Natural killer cell (primary cell): ENCODE results near the gene S100A9. TPM values are rescaled to one million over a fixed set of nuclear protein-coding genes. Genes with fewer than 3 reads are reported as not detected.

ENCODE experiments used
- ATAC-seq, 3 donors: fragments of 150-1000 bp in 2 of 3; fragments of 200-7000 bp in 1 of 3; cut with Tn5 transposase; 1 replicate in 1 of 3; 2 replicates in 2 of 3; pipeline ENCODE4 v1.10.0; 2021; ENCODE audit warnings: mild to moderate bottlenecking in 2 of 3, moderate library complexity in 2 of 3
- DNase-seq, 2 donors: peaks; one replicate each; pipeline versions ENCODE4 v3.0.0 to v3.0.0-alpha.2; 2013 to 2021; ENCODE audit warnings: mixed read lengths in 1 of 2
- H3K27ac ChIP-seq: one replicate; pipeline ENCODE4 v1.5.1; 2013; ENCODE audit warnings: mild to moderate bottlenecking, low read length
- H3K27me3 ChIP-seq: one replicate; pipeline ENCODE4 v1.6.1; 2013; ENCODE audit warnings: low read length; ENCODE audit not compliant: control insufficient read depth, insufficient read depth
- H3K36me3 ChIP-seq: one replicate; pipeline ENCODE4 v1.6.1; 2013; ENCODE audit warnings: low read length; ENCODE audit not compliant: control insufficient read depth, insufficient read depth
- H3K4me1 ChIP-seq: one replicate; pipeline ENCODE4 v1.6.1; 2013; ENCODE audit warnings: low read length; ENCODE audit not compliant: control insufficient read depth, insufficient read depth
- H3K4me3 ChIP-seq: one replicate; pipeline ENCODE4 v1.5.1; 2013; ENCODE audit warnings: low read length
- H3K9me3 ChIP-seq: one replicate; pipeline ENCODE4 v1.6.1; 2013; ENCODE audit warnings: low read length; ENCODE audit not compliant: control insufficient read depth, insufficient read depth
- H3K27ac Mint-ChIP-seq, 2 donors: one replicate each; pipeline ENCODE4 v1.8.0; 2022; ENCODE audit warnings: mild to moderate bottlenecking in 2 of 2, mixed read lengths in 2 of 2, moderate library complexity in 1 of 2
- H3K27me3 Mint-ChIP-seq, 2 donors: one replicate each; pipeline ENCODE4 v1.8.0; 2022; ENCODE audit warnings: low read depth in 2 of 2, mixed read lengths in 2 of 2
- H3K36me3 Mint-ChIP-seq: one replicate; pipeline ENCODE4 v1.8.0; 2022; ENCODE audit warnings: mixed read lengths
- H3K4me1 Mint-ChIP-seq, 2 donors: one replicate each; pipeline ENCODE4 v1.8.0; 2022; ENCODE audit warnings: mixed read lengths in 2 of 2
- H3K4me3 Mint-ChIP-seq: one replicate; pipeline ENCODE4 v1.8.0; 2022; ENCODE audit warnings: mild to moderate bottlenecking, moderate library complexity, mixed read lengths
- H3K9me3 Mint-ChIP-seq, 2 donors: one replicate each; pipeline ENCODE4 v1.8.0; 2022; ENCODE audit warnings: mixed read lengths in 2 of 2
- WGBS: methylation state at CpG from one replicate; pipeline ENCODE4 v1.1.7; 2013; ENCODE audit warnings: missing lambda C conversion rate; ENCODE audit not compliant: insufficient coverage; 5-methylcytosine and 5-hydroxymethylcytosine counted together
- intact Hi-C: fragments of 100-400 bp; cut with micrococcal nuclease; formaldehyde crosslinking; loops from one replicate; pipeline ENCODE4 v1.14.2; 2022
- total RNA-seq, 4 donors: library from RNA; stranded (reverse); fragments of 120-200 nt in 1 of 4; gene quantifications; one replicate each; pipeline versions ENCODE4 v1.2.3 to v1.2.4, GENCODE V29; 2013 to 2022
- TF ChIP-seq, protein P1 (sequence below): fragments of 200-600 bp; IDR thresholded peaks from one replicate; pipeline ENCODE4 v1.8.0; 2022; ENCODE audit warnings: antibody characterized with exemption

Gene S100A9
- total RNA-seq, 3 donors from 2014 or later (not counting 1 experiment from before 2014, with no cell fraction given) = 13.1 to 334 (median 116) TPM

DNA sequence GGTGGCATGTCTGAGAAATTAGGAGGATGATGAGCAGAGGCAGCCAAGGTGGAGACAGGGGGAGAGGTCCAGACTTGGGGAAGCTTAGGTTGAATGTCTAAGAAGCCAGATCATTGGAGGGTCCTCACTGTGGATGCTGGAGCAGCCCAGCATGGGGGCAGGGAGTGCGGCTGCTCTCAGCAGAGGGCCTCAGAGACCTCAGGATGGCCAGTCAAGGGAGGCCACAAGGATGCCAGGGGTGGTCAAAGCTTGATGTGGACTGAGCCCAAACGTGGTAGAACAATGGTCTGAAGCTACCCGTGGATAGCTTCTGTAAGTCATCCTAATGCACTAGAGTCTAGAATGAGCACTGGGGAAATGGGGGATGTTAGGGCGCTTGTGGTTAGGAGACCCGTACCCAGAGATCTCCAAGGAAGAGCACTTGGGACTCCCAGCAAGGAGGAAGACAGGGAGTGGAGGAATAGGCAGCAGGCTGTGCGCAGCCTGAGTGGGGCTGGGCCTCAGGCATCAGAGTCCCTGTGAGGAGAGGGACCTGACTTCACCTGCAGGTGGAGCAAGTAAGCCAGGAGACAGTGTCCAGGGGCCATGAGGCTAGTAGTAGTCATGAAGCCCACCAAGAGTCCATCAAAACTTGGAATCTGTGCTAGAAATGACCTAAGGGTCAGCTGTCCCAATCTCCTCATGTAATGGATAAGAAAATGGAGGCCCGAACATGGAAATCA is 4.3 kb upstream of the S100A9 start:
- Histone ChIP-seq H3K4me3 (no peak overlapping the region), H3K4me1 (peaks cover 7% of the 10 kb centered on the region), H3K9me3 (no peaks in the 10 kb centered on the region), H3K36me3 (no peaks in the 10 kb centered on the region), H3K27me3 (peaks cover 2% of the 10 kb centered on the region), H3K27ac (no peak overlapping the region)
- peaks cover 17 to 21% of the 10 kb centered on the region in 2 donors for H3K27me3 Mint-ChIP-seq
- intact Hi-C loops = loop anchor here (2.0 kb wide), 1 partner anchor 51 kb away; no protein-coding TSS in a partner anchor
- no peak for ATAC-seq
- 80% methylated on average over 7 of the region's 7 CpGs for WGBS
- TF ChIP-seq, protein P1, sequence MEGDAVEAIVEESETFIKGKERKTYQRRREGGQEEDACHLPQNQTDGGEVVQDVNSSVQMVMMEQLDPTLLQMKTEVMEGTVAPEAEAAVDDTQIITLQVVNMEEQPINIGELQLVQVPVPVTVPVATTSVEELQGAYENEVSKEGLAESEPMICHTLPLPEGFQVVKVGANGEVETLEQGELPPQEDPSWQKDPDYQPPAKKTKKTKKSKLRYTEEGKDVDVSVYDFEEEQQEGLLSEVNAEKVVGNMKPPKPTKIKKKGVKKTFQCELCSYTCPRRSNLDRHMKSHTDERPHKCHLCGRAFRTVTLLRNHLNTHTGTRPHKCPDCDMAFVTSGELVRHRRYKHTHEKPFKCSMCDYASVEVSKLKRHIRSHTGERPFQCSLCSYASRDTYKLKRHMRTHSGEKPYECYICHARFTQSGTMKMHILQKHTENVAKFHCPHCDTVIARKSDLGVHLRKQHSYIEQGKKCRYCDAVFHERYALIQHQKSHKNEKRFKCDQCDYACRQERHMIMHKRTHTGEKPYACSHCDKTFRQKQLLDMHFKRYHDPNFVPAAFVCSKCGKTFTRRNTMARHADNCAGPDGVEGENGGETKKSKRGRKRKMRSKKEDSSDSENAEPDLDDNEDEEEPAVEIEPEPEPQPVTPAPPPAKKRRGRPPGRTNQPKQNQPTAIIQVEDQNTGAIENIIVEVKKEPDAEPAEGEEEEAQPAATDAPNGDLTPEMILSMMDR = no peak
- H3K27ac Mint-ChIP-seq = no peak overlapping the region
- H3K36me3 Mint-ChIP-seq = no peaks in the 10 kb centered on the region
- DNase-seq = no peak
- H3K4me1 Mint-ChIP-seq = peaks cover 0 to 8% of the 10 kb centered on the region in 2 donors
- no peak overlapping the region for H3K4me3 Mint-ChIP-seq
- H3K9me3 Mint-ChIP-seq = no peaks in the 10 kb centered on the region

- H3K36me3 Mint-ChIP-seq = no peaks in the 10 kb centered on the region
- Histone ChIP-seq H3K9me3 (no peaks in the 10 kb centered on the region), H3K4me3 (no peak overlapping the region), H3K36me3 (no peaks in the 10 kb centered on the region), H3K27me3 (peaks cover 2% of the 10 kb centered on the region), H3K4me1 (peaks cover 7% of the 10 kb centered on the region), H3K27ac (no peak overlapping the region)
- no peak for ATAC-seq
- intact Hi-C loops = no loop called here
- 82% methylated on average over 8 of the region's 8 CpGs for WGBS
- no peak for DNase-seq
- H3K9me3 Mint-ChIP-seq = no peaks in the 10 kb centered on the region
- TF ChIP-seq, protein P1 = no peak
- peaks cover 0 to 8% of the 10 kb centered on the region in 2 donors for H3K4me1 Mint-ChIP-seq
- no peak overlapping the region for H3K4me3 Mint-ChIP-seq
- H3K27me3 Mint-ChIP-seq = peaks cover 5 to 18% of the 10 kb centered on the region in 2 donors
- no peak overlapping the region for H3K27ac Mint-ChIP-seq
Observed at GRCh38 chr1:153354515-153355193, 3.0 kb upstream of the S100A9 start.

GRCh38 chr1:153355445-153356071 is 2.1 kb upstream of the S100A9 start:
- H3K4me3 Mint-ChIP-seq = no peak overlapping the region
- H3K36me3 Mint-ChIP-seq = no peaks in the 10 kb centered on the region
- Histone ChIP-seq H3K27me3 (peaks cover 2% of the 10 kb centered on the region), H3K9me3 (no peaks in the 10 kb centered on the region), H3K36me3 (no peaks in the 10 kb centered on the region), H3K27ac (no peak overlapping the region), H3K4me1 (peaks cover 7% of the 10 kb centered on the region), H3K4me3 (no peak overlapping the region)
- no peaks in the 10 kb centered on the region for H3K9me3 Mint-ChIP-seq
- H3K4me1 Mint-ChIP-seq = peaks cover 0 to 8% of the 10 kb centered on the region in 2 donors
- no peak overlapping the region for H3K27ac Mint-ChIP-seq
- DNase-seq (peak in 1 of 2 donors; percentile 54), ATAC-seq (peak in 2 of 3 donors; percentile 62 to 69)
- TF ChIP-seq, protein P1 = no peak
- peaks cover 5 to 18% of the 10 kb centered on the region in 2 donors for H3K27me3 Mint-ChIP-seq
- WGBS = 50% methylated on average over 9 of the region's 10 CpGs
- intact Hi-C loops = no loop called here
